Suprapubic skin (tissue), 4 donors: Measurements from ENCODE around the gene LMAN1L. TPM values are rescaled to one million over a fixed set of nuclear protein-coding genes. Genes with fewer than 3 reads are reported as not detected.

Experiments
- DNase-seq, 2 donors: peaks; one replicate each; pipeline ENCODE4 v3.0.0-alpha.2; 2019; ENCODE audit warnings: low spot score in 2 of 2
- H3K27ac ChIP-seq: fragments of 200-600 bp; sonication (generic); one replicate; pipeline ENCODE4 v1.5.1; 2019
- H3K27me3 ChIP-seq: fragments of 200-600 bp; sonication (generic); one replicate; pipeline ENCODE4 v1.5.1; 2019
- H3K36me3 ChIP-seq: fragments of 200-600 bp; sonication (generic); one replicate; pipeline ENCODE4 v1.5.1; 2019
- H3K4me1 ChIP-seq: fragments of 200-600 bp; sonication (generic); one replicate; pipeline ENCODE4 v1.5.1; 2019
- H3K4me3 ChIP-seq: fragments of 200-600 bp; sonication (generic); one replicate; pipeline ENCODE4 v1.5.1; 2019; ENCODE audit warnings: mild to moderate bottlenecking
- H3K9me3 ChIP-seq: fragments of 200-600 bp; sonication (generic); one replicate; pipeline ENCODE4 v1.5.1; 2019
- EP300 ChIP-seq: sonication (generic); formaldehyde crosslinking; IDR thresholded peaks from one replicate; pipeline ENCODE4 v1.6.1; 2017; ENCODE audit warnings: antibody characterized with exemption
- POLR2A ChIP-seq, 2 donors: fragments of 450-650 bp; IDR thresholded peaks; one replicate each; pipeline ENCODE4 v1.6.1; 2017; ENCODE audit warnings: antibody characterized with exemption in 2 of 2, mild to moderate bottlenecking in 2 of 2, moderate library complexity in 2 of 2
- POLR2AphosphoS5 ChIP-seq, 3 donors: sonication (generic); formaldehyde crosslinking; IDR thresholded peaks; one replicate each; pipeline ENCODE4 v1.6.1; 2017; ENCODE audit warnings: antibody characterized with exemption in 3 of 3
- WGBS: methylation state at CpG from one replicate; pipeline ENCODE4 v1.1.5; 2018; 5-methylcytosine and 5-hydroxymethylcytosine counted together
- total RNA-seq, 4 donors: library from RNA; depleted of rRNA; stranded (reverse); fragments of >200 nt; gene quantifications; one replicate each; pipeline ENCODE4 v1.1.0, GENCODE V29; 2016
- TF ChIP-seq, protein P1 (sequence below), 2 donors: fragments of 200-600 bp in 1 of 2; fragments of 450-650 bp in 1 of 2; sonication (generic) in 1 of 2; IDR thresholded peaks; one replicate each; pipeline ENCODE4 v1.5.1; 2016 to 2019; ENCODE audit warnings: antibody characterized with exemption in 2 of 2, mild to moderate bottlenecking in 1 of 2, moderate library complexity in 1 of 2

Gene LMAN1L
- total RNA-seq, 4 donors from 2014 or later, result 0.42 TPM; not detected in 3

DNA sequence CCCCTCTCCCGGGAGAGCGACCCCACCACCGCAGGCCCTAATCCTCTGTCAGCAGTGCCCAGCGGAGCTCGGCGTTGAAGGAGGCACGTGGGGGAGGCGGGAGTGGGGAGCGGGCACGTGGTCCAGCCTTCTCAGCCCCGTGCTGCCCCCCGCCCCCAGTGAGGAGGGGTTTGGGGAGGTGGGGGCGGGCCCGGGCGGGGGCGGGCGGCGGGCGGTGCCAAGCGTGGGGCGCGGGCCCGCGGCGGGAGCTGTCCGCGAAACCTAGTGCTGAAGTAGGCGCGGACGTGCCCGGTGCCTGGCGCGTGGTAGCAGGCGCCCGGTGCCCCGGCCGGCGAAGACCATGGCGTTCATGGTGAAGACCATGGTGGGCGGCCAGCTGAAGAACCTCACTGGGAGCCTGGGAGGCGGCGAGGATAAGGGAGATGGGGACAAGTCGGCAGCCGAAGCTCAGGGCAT lies 13.8 kb downstream of the LMAN1L start, which contains the start of gene CPLX3:
CPLX3 (plus strand) TSS at position 264 of the 456 bp plus-strand sequence; CDS start at position 341, 77 bp downstream.
- Histone ChIP-seq H3K9me3 (no peaks in the 10 kb centered on the region), H3K27me3 (peaks cover 29% of the 10 kb centered on the region), H3K4me1 (peaks cover 9% of the 10 kb centered on the region), H3K36me3 (no peaks in the 10 kb centered on the region), H3K4me3 (no peak within 1 kb of the TSS), H3K27ac (no peak within 1 kb of the TSS)
- 16% methylated on average over 15 of the region's 44 CpGs for WGBS
- DNase-seq, result no peak
- TF ChIP-seq, protein P1, sequence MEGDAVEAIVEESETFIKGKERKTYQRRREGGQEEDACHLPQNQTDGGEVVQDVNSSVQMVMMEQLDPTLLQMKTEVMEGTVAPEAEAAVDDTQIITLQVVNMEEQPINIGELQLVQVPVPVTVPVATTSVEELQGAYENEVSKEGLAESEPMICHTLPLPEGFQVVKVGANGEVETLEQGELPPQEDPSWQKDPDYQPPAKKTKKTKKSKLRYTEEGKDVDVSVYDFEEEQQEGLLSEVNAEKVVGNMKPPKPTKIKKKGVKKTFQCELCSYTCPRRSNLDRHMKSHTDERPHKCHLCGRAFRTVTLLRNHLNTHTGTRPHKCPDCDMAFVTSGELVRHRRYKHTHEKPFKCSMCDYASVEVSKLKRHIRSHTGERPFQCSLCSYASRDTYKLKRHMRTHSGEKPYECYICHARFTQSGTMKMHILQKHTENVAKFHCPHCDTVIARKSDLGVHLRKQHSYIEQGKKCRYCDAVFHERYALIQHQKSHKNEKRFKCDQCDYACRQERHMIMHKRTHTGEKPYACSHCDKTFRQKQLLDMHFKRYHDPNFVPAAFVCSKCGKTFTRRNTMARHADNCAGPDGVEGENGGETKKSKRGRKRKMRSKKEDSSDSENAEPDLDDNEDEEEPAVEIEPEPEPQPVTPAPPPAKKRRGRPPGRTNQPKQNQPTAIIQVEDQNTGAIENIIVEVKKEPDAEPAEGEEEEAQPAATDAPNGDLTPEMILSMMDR (IDR thresholded peaks at IDR 0.05), result no peak
- no peak for TF ChIP-seq EP300
- no peak for TF ChIP-seq POLR2AphosphoS5 (IDR thresholded peaks at IDR 0.05)
- no peak for TF ChIP-seq POLR2A (IDR thresholded peaks at IDR 0.05)

DNA sequence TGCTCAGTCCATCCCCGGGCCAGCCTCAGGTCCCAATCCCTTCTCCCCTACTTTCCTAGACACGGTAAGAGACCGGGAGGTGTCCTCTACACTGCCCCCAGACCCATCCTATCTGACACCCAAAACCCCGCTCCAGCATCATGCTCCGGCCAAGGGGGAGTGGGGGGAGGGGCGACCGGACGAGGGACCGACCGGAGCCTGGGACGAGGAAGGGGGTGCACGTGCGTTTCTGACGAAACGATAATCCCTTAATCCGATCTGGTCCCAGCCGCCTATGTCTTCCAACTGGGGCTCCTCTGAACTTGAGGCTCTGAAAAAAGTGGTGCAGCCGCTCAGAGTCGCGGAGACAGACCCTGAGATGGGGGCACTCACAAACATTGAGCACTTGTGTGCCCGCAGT lies 14.3 kb downstream of the LMAN1L start:
- Histone ChIP-seq H3K9me3 (no peaks in the 10 kb centered on the region), H3K27ac (no peak overlapping the region), H3K4me1 (peaks cover 9% of the 10 kb centered on the region), H3K4me3 (no peak overlapping the region), H3K36me3 (no peaks in the 10 kb centered on the region), H3K27me3 (peaks cover 29% of the 10 kb centered on the region)
- no peak for TF ChIP-seq POLR2A (IDR thresholded peaks at IDR 0.05)
- TF ChIP-seq POLR2AphosphoS5 (IDR thresholded peaks at IDR 0.05), result no peak
- no peak for TF ChIP-seq EP300
- TF ChIP-seq, protein P1 (IDR thresholded peaks at IDR 0.05), result no peak
- no peak for DNase-seq
- 29% methylated on average over 21 of the region's 21 CpGs for WGBS

DNA sequence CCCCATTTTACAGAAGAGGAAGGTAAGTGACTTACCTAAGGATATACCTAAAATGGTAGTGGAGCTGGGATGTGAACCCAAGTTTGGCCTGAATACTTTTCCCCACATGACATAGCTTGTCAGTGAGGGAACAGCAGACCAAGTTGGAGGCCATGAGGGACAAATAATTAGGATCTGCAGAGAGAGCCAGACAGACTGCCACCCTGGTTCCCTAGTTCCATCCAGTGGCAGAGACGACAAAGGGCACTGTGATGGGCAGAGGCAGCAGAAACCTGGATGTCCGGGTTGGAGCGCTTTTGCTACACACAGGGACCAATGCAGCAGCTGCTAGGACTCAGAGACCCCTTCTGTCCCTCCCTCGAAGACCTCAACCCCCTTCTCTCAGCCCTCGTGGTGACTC lies 15.0 kb downstream of the LMAN1L start:
- H3K27me3 ChIP-seq, result peaks cover 29% of the 10 kb centered on the region

DNA sequence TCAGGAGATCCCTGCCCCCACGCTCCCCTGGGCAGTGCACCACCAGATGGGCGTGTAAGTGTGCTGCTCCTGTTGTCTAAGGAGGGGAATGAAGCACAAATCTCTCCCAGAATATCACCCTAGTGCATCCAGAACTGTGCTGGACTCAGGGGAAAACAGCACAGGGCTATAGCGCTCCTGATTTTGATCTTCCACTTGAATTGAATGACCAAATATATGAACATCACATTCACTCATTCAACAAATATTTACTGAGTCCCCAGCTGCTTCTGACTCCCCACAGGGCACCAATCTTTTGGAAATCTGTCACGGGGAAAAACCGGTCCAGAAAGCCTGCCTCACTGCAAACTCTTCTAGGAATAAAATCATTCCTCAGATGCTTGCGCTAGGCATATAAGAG lies 16.2 kb downstream of the LMAN1L start:
- DNase-seq, result no peak
- TF ChIP-seq EP300, result no peak
- no peak for TF ChIP-seq POLR2A (IDR thresholded peaks at IDR 0.05)
- TF ChIP-seq POLR2AphosphoS5 (IDR thresholded peaks at IDR 0.05), result no peak
- TF ChIP-seq, protein P1 (IDR thresholded peaks at IDR 0.05), result no peak
- 91% methylated on average over 4 of the region's 6 CpGs for WGBS
- no peaks in the 10 kb centered on the region for H3K36me3 ChIP-seq
- no peaks in the 10 kb centered on the region for H3K9me3 ChIP-seq
- H3K27me3 ChIP-seq, result peaks cover 29% of the 10 kb centered on the region
- no peak overlapping the region for H3K4me3 ChIP-seq
- no peak overlapping the region for H3K27ac ChIP-seq
- peaks cover 9% of the 10 kb centered on the region for H3K4me1 ChIP-seq

More for the DNA sequence above, 15.0 kb downstream of the LMAN1L start:
- no peak for DNase-seq
- TF ChIP-seq EP300 (no peak), POLR2A (IDR thresholded peaks at IDR 0.05) (no peak), POLR2AphosphoS5 (IDR thresholded peaks at IDR 0.05) (no peak)
- TF ChIP-seq, protein P1 (IDR thresholded peaks at IDR 0.05), result no peak
- Histone ChIP-seq H3K27ac (no peak overlapping the region), H3K4me3 (no peak overlapping the region), H3K9me3 (no peaks in the 10 kb centered on the region), H3K36me3 (no peaks in the 10 kb centered on the region), H3K4me1 (peaks cover 9% of the 10 kb centered on the region)
- 52% methylated on average over 2 of the region's 5 CpGs for WGBS

DNA sequence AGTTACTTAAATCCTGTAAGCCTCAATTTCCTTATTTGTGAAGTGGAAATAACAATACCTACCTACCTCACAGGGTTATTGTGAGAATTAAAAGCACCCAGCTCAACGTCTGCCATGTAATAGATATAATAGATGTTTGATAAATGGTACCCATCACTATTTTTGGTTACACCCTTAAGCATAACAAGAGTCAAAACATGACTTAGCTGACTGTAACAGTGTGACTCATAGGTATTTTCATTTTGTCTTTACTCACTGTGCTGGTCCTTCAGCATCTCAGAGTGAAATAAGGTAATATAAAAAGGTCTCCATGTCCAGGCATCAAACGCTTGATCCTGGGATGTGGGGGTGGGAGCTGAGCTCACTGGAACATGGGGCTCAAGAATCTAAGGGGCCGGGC lies 16.9 kb downstream of the LMAN1L start:
- no peak overlapping the region for H3K27ac ChIP-seq
- no peaks in the 10 kb centered on the region for H3K9me3 ChIP-seq
- H3K36me3 ChIP-seq, result no peaks in the 10 kb centered on the region
- peaks cover 9% of the 10 kb centered on the region for H3K4me1 ChIP-seq
- DNase-seq, result no peak
- 64% methylated on average over 3 of the region's 3 CpGs for WGBS
- TF ChIP-seq, protein P1 (IDR thresholded peaks at IDR 0.05), result no peak
- no peak for TF ChIP-seq EP300
- H3K4me3 ChIP-seq, result no peak overlapping the region
- peaks cover 29% of the 10 kb centered on the region for H3K27me3 ChIP-seq
